ENCODE data around the gene CRISPLD2. TPM values are rescaled to one million over a fixed set of nuclear protein-coding genes. Genes with fewer than 3 reads are reported as not detected.

Gene CRISPLD2
- total and polyA plus RNA-seq, 10 of the 15 experiments (the other 5 are each of a cell fraction or from before 2014, with no cell fraction given): 0.03 to 0.30 (median 0.08) TPM; not detected in 5

- no peaks in the 10 kb centered on the region for H4K20me1 ChIP-seq (ENCODE audit: control insufficient read depth, insufficient read depth)
- H3K4me1 ChIP-seq (ENCODE audit: control insufficient read depth, insufficient read depth, low read length): no peaks in the 10 kb centered on the region
- TF ChIP-seq RB1 (IDR thresholded peaks at IDR 0.05; ENCODE audit: borderline replicate concordance): no peak
- TF ChIP-seq ATF7 (IDR thresholded peaks at IDR 0.05; ENCODE audit: low read depth): no peak
- TF ChIP-seq CBX5 (IDR thresholded peaks at IDR 0.05; ENCODE audit: low read depth): no peak
- TF ChIP-seq BRCA1 (IDR thresholded peaks at IDR 0.05; ENCODE audit: low read depth, low read length): no peak
- TF ChIP-seq NRF1 (conservative IDR thresholded peaks at IDR 0.05; ENCODE audit: low read depth, low read length): no peak
- TF ChIP-seq, protein P1, sequence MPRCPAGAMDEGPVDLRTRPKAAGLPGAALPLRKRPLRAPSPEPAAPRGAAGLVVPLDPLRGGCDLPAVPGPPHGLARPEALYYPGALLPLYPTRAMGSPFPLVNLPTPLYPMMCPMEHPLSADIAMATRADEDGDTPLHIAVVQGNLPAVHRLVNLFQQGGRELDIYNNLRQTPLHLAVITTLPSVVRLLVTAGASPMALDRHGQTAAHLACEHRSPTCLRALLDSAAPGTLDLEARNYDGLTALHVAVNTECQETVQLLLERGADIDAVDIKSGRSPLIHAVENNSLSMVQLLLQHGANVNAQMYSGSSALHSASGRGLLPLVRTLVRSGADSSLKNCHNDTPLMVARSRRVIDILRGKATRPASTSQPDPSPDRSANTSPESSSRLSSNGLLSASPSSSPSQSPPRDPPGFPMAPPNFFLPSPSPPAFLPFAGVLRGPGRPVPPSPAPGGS (IDR thresholded peaks at IDR 0.05; ENCODE audit: borderline replicate concordance, insufficient read depth, low read depth, low read length, poor library complexity, severe bottlenecking): no peak
- no peak for TF ChIP-seq HDAC2 (IDR thresholded peaks at IDR 0.05)
- no peak for TF ChIP-seq NFXL1 (IDR thresholded peaks at IDR 0.05; ENCODE audit: borderline replicate concordance)
- no peak for TF ChIP-seq RUNX3 (IDR thresholded peaks at IDR 0.05; ENCODE audit: low read length)
- TF ChIP-seq JUNB (IDR thresholded peaks at IDR 0.05): no peak
- TF ChIP-seq CEBPB (IDR thresholded peaks at IDR 0.05; ENCODE audit: borderline replicate concordance in 1 of 2, low read depth in 2 of 2, low read length in 2 of 2): no peak
- no peak for TF ChIP-seq SMAD5 (IDR thresholded peaks at IDR 0.05; ENCODE audit: low read depth)
- no peak for TF ChIP-seq IRF4 (IDR thresholded peaks at IDR 0.05; ENCODE audit: low read depth, low read length)
- TF ChIP-seq ZBED1 (IDR thresholded peaks at IDR 0.05; ENCODE audit: borderline replicate concordance): no peak
- no peak for TF ChIP-seq WRNIP1 (IDR thresholded peaks at IDR 0.05; ENCODE audit: borderline replicate concordance, low read depth, low read length)
- TF ChIP-seq NFYA (IDR thresholded peaks at IDR 0.05; ENCODE audit: borderline replicate concordance, low read depth, low read length): no peak
- ChIA-PET RAD21 (ENCODE audit: unreplicated experiment) (no interaction called here), POLR2A (interaction anchor here (0.7 to 1.7 kb wide), 2 partner anchors 10 to 226 kb away, joined by 4 to 7 read pairs; no protein-coding TSS in a partner anchor), CTCF (interaction anchor here (0.6 to 2.1 kb wide), 6 partner anchors 10 to 125 kb away, joined by 3 to 8 read pairs (median 4); no protein-coding TSS in a partner anchor), SMC1A (ENCODE audit: uncharacterized antibody, unreplicated experiment) (interaction anchor here (0.7 to 3.1 kb wide), 2 partner anchors 10 to 11 kb away, joined by 3 to 19 read pairs; no protein-coding TSS in a partner anchor)
- H3K9me3 ChIP-seq (replicated peaks; ENCODE audit: control insufficient read depth, insufficient read depth, low read length): no peaks in the 10 kb centered on the region
- no peaks in the 10 kb centered on the region; a peak in 1 of 4 replicates for H3K27me3 ChIP-seq (replicated peaks in 1 of 2; ENCODE audit: control insufficient read depth in 2 of 2, insufficient read depth in 2 of 2, low read length in 1 of 2)
- H3K4me3 ChIP-seq: no peak overlapping the region
- DNase-seq (ENCODE audit: low read depth, low spot score): no peak
- no peaks in the 10 kb centered on the region for H3K36me3 ChIP-seq (ENCODE audit: control insufficient read depth in 2 of 2, insufficient read depth in 2 of 2, low read length in 1 of 2)
- H2AFZ ChIP-seq (ENCODE audit: control insufficient read depth, low read depth, low read length): no peak overlapping the region
- no peaks in the 10 kb centered on the region for H3K79me2 ChIP-seq (ENCODE audit: control insufficient read depth, insufficient read depth, low read length)
- ATAC-seq: no peak
- 13% methylated on average over 3 of the region's 3 CpGs for WGBS (ENCODE audit: insufficient coverage, insufficient replicate concordance, low lambda C conversion rate, missing lambda C conversion rate)
- no peak overlapping the region for H3K4me2 ChIP-seq (ENCODE audit: control insufficient read depth, insufficient read depth)
- no peak overlapping the region for H3K9ac ChIP-seq (ENCODE audit: control insufficient read depth, insufficient read depth, low read length)
- intact Hi-C loops (cut with micrococcal nuclease; ENCODE audit: unreplicated experiment): no loop called here
- in situ Hi-C loops (cut with MboI): no loop called here
- no peak overlapping the region for H3K27ac ChIP-seq (ENCODE audit: control insufficient read depth, insufficient read depth)
- FAIRE-seq: no peak
- BruUV-seq (replicated peaks): no TSS peak
These were observed 55.2 kb downstream of the CRISPLD2 start for GRCh38 chr16:84874983-84875382.

Measured in GM12878 (cell line).